Activated naive CD4-positive, alpha-beta T cell treated with anti-CD3 and anti-CD28 coated beads, Interleukin-2, amount 50 U/mL, for 72 hours (primary cell): Measurements from ENCODE around the gene CMTM8. TPM values are rescaled to one million over a fixed set of nuclear protein-coding genes. Genes with fewer than 3 reads are reported as not detected.
A peak's percentile ranks its signal among the peaks of the same experiment; 100 is the strongest.

Experiments used
- ATAC-seq, 2 donors: fragments of 150-1000 bp; cut with Tn5 transposase; 2 replicates each; pipeline ENCODE4 v1.10.0; 2021; ENCODE audit warnings: mild to moderate bottlenecking in 2 of 2, moderate library complexity in 2 of 2
- DNase-seq, 2 donors: peaks; one replicate each; pipeline ENCODE4 v3.0.0; 2021 to 2022; ENCODE audit warnings: low spot score in 2 of 2
- H3K27ac Mint-ChIP-seq, 2 donors: one replicate each; pipeline ENCODE4 v1.8.0; 2022; ENCODE audit warnings: mild to moderate bottlenecking in 2 of 2, mixed read lengths in 2 of 2
- H3K36me3 Mint-ChIP-seq, 2 donors: one replicate each; pipeline ENCODE4 v1.8.0; 2022; ENCODE audit warnings: mixed read lengths in 2 of 2
- H3K9me3 Mint-ChIP-seq, 2 donors: one replicate each; pipeline ENCODE4 v1.8.0; 2022; ENCODE audit warnings: mixed read lengths in 2 of 2
- total RNA-seq, 2 donors: library from RNA; stranded (reverse); gene quantifications; one replicate each; pipeline ENCODE4 v1.2.3, GENCODE V29; 2022

The CMTM8 gene
- total RNA-seq, 2 donors from 2014 or later: 7.8 to 9.5 TPM

DNA sequence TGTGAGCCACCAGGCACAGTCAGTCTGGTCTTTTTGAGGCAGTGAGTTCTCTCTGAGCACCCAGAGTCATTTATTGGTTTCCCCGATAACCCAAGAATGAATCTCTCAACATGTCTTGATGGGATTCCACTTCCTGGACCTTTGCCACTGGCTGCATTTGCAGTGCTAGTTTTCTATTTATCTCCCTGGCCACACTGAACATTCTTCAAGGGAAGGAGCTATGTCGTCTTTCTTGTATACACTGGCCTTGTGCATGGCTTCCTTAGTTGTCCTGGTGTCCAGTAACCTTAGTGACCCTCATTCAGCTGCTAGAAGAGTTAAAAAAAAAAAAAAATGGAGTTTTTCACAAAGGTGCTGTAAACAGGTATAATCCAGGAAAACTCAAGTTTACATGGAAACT lies 88.3 kb downstream of the CMTM8 start:
- H3K36me3 Mint-ChIP-seq: peaks cover 5 to 9% of the 10 kb centered on the region in 2 donors
- ATAC-seq: no peak
- H3K27ac Mint-ChIP-seq: no peak overlapping the region
- DNase-seq: no peak
- no peaks in the 10 kb centered on the region for H3K9me3 Mint-ChIP-seq

GRCh38 chr3:32334675-32335074 lies 96.2 kb downstream of the CMTM8 start:
- H3K27ac Mint-ChIP-seq: peak overlapping the region; percentile 22 to 88
- no peaks in the 10 kb centered on the region for H3K9me3 Mint-ChIP-seq
- DNase-seq (peak in 1 of 2 donors; percentile 58), ATAC-seq (peak; percentile 85 to 87)
- H3K36me3 Mint-ChIP-seq: no peaks in the 10 kb centered on the region

- H3K27ac Mint-ChIP-seq: peak overlapping the region; percentile 84 to 88
- no peak for DNase-seq
- H3K36me3 Mint-ChIP-seq: no peaks in the 10 kb centered on the region
- peak; percentile 42 to 57 for ATAC-seq
- H3K9me3 Mint-ChIP-seq: no peaks in the 10 kb centered on the region
Measured at GRCh38 chr3:32335365-32336112, 97.1 kb downstream of the CMTM8 start.

DNA sequence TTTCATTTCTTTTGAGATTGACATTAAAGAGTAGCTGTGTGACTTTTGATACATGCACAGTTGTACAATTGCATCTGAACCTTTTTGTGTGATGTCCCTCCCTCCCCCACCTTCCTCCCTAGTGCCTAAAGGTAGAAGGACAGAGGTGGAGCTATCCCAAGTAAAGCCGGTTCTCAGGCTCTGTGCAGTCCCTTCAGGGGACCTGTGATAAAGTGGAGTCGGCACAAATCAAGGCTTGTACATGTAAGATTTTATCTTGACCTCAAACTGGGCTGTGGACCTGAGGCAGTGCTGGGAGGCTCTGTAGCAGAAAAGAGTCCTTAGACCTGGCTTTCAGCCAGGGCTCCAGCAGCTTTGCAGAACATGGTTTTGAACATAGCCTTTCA lies 97.6 kb downstream of the CMTM8 start:
- H3K36me3 Mint-ChIP-seq: no peaks in the 10 kb centered on the region
- H3K9me3 Mint-ChIP-seq: no peaks in the 10 kb centered on the region
- no peak for DNase-seq
- no peak for ATAC-seq
- H3K27ac Mint-ChIP-seq: peak overlapping the region in 1 of 2 donors; percentile 88

GRCh38 chr3:32337505-32337904 lies 99.0 kb downstream of the CMTM8 start:
- DNase-seq (no peak), ATAC-seq (no peak)
- Mint-ChIP-seq H3K36me3 (no peaks in the 10 kb centered on the region), H3K27ac (no peak overlapping the region), H3K9me3 (no peaks in the 10 kb centered on the region)

GRCh38 chr3:32340039-32340438 lies 101.6 kb downstream of the CMTM8 start:
- H3K9me3 Mint-ChIP-seq: no peaks in the 10 kb centered on the region
- H3K36me3 Mint-ChIP-seq: no peaks in the 10 kb centered on the region
- ATAC-seq (peak; percentile 54 to 77), DNase-seq (no peak)
- H3K27ac Mint-ChIP-seq: no peak overlapping the region

- no peaks in the 10 kb centered on the region for H3K36me3 Mint-ChIP-seq
- H3K9me3 Mint-ChIP-seq: no peaks in the 10 kb centered on the region
- H3K27ac Mint-ChIP-seq: no peak overlapping the region
- no peak for DNase-seq
- no peak for ATAC-seq
Measured at GRCh38 chr3:32340611-32341365, 102.3 kb downstream of the CMTM8 start.

DNA sequence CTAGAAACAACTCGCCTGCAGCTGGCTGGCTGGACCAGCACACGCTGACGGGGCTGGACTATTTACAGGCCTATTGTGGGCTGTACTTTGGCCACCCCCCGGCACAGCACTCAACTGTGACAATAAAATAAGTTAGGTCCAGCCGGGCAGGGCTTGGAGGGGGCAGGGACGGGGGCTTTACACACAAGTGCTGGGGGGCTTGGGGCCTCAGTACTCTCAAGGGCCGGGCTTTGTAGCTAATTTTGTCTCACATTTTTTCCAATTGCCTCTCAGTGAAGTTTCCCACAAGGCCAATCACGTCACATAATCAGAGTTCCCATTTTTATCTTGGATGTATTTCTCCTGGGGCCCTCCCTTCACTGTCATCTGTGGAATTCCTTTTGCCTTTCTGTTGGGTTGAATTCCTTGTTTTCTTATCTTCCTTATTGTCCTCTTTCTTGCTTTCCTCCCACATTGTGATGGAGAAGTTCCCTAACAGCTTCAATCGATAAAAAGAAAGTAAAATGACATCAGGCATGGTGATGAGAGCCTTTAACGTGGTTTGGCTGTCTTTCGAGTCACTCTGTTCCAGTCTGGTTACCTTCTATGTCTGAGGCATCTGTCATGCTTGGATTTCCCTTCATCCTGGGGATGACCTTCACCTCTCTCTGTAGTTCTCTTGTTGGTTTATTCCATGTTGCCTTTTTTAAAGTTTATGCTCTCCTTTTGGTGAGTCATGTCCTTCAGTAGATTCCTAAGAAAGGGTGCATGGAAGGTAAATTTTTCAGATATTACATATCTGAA lies 109.1 kb downstream of the CMTM8 start:
- Mint-ChIP-seq H3K27ac (peak overlapping the region in 1 of 2 donors; percentile 73), H3K36me3 (no peaks in the 10 kb centered on the region), H3K9me3 (no peaks in the 10 kb centered on the region)
- DNase-seq (no peak), ATAC-seq (peak in 1 of 2 donors; percentile 89)

GRCh38 chr3:32349184-32349583 lies 110.7 kb downstream of the CMTM8 start:
- no peaks in the 10 kb centered on the region for H3K9me3 Mint-ChIP-seq
- DNase-seq (no peak), ATAC-seq (peak; percentile 34 to 80)
- no peaks in the 10 kb centered on the region for H3K36me3 Mint-ChIP-seq
- H3K27ac Mint-ChIP-seq: peak overlapping the region in 1 of 2 donors; percentile 73

- ATAC-seq: no peak
- DNase-seq: no peak
- Mint-ChIP-seq H3K36me3 (no peaks in the 10 kb centered on the region), H3K27ac (no peak overlapping the region), H3K9me3 (no peaks in the 10 kb centered on the region)
Measured at GRCh38 chr3:32352563-32352962, 114.1 kb downstream of the CMTM8 start.

GRCh38 chr3:32353351-32353750 lies 114.9 kb downstream of the CMTM8 start:
- no peak for ATAC-seq
- no peaks in the 10 kb centered on the region for H3K36me3 Mint-ChIP-seq
- no peak overlapping the region for H3K27ac Mint-ChIP-seq
- DNase-seq: no peak
- H3K9me3 Mint-ChIP-seq: no peaks in the 10 kb centered on the region

GRCh38 chr3:32354362-32354778 lies 115.9 kb downstream of the CMTM8 start:
- DNase-seq (no peak), ATAC-seq (peak in 1 of 2 donors; percentile 56)
- no peak overlapping the region for H3K27ac Mint-ChIP-seq
- no peaks in the 10 kb centered on the region for H3K36me3 Mint-ChIP-seq
- no peaks in the 10 kb centered on the region for H3K9me3 Mint-ChIP-seq

DNA sequence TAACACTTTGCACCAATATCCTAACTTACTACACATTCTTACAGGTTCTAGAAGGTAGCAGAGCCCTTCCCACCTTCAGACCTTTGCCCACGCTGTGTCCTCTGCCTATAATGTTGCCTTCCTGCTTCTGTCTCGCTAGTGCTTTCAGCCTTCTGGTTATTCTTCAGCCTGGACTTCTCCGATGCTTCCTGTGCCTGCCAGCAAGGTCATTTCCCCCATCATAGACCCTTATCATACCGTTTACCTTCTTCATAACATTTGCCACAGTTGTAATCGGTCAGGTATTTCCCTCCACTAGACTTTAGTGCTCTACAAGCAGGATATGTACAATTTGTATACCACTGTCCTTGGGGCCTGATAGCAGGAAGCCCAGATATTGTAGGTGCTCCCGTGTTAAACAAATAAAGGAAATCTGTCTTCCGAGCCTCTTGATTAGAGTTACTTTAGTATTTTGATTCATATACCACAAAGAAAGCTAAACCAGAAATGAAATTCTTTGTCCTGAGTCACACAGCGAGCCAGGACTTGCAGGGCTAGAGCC lies 117.3 kb downstream of the CMTM8 start:
- Mint-ChIP-seq H3K36me3 (no peaks in the 10 kb centered on the region), H3K9me3 (no peaks in the 10 kb centered on the region), H3K27ac (no peak overlapping the region)
- no peak for DNase-seq
- ATAC-seq: no peak

DNA sequence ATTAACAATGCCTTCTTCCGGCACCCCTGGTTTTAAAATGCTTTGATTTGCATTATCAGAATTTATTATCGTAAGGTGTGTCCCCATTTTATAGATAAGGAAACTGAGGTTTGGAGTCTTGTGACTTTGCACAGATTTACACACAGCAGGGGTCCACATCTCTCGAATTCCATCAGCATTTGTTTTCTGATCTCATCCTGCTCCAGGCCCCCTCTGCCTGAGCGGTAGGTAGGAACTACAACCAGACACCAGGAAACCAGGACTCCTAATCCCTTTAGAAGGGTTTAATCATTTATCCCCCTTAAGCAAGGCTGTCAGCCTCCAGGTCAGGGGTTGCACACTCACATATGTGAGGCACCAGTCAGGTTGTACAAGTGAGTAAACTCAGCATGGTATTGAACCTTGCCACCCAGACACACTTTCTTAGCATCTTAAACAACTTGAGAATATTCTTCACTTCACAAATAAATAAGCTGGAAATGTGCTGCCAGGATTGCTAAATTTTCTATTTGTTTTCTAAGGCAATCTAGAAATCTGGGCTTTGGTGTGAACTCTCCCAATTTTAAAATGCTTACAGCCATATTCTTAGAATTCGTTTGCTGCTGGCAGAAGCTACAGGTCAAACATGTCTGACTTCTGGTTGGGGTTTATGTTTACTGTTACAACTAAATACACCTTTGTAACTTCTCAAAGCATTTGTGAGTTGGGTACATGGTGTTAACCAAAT lies 121.4 kb downstream of the CMTM8 start:
- DNase-seq: no peak

DNA sequence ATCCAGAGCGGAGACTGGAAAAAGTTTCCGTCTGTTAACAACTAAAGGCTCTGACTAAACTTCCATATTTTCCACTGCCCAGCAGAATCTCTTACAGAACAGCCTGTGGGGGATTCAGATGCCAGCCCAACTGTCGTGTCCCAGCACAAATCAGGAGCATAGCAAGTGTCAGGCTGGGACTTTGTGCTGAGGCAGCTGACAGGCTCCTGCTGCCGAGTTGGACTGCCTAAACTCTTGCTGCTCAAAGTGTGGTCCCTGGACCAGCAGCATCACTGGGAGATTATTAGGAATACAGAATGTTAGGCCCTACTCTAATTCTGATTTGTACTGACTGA lies 122.0 kb downstream of the CMTM8 start:
- DNase-seq (no peak), ATAC-seq (no peak)
- Mint-ChIP-seq H3K36me3 (peaks cover 0 to 6% of the 10 kb centered on the region in 2 donors), H3K9me3 (no peaks in the 10 kb centered on the region), H3K27ac (no peak overlapping the region)

More for the DNA sequence above, 121.4 kb downstream of the CMTM8 start:
- no peaks in the 10 kb centered on the region for H3K9me3 Mint-ChIP-seq
- no peak overlapping the region for H3K27ac Mint-ChIP-seq
- H3K36me3 Mint-ChIP-seq: peaks cover 0 to 6% of the 10 kb centered on the region in 2 donors
- ATAC-seq: no peak

DNA sequence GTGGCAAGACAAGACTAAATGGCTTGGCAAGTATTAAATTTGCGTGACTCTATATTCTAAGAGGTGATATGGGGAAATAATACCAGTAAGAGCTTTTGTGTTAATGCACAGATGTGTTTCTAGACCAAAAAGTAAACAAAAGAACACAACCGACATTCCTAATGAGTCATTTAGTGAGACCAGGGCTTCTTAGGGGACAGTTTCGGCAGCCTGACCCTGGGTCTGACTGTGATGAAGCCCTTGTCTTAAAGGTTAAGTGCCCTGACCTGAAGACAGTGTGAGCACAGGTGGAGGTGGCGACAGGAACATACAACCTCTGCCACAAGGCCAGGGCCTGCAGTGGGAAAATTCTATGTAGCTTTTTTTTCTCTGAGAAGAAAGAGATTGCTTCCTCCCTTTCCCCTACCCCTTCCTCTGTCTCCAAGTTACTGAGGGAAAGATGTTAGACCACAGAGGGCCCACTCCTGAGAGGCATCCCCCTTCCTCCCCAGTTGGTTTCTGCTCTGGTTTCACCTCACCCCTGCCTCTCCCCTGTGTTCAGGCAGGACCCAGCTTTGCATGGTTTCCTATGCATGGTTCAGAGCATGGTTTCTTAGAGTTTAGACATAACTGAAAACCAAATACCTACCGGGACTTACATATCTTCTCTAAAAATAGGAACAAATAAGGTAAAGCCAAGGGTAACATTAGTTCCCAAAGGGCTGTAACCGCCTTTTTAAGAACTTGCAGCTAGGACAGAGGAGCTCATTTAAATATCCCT lies 128.3 kb downstream of the CMTM8 start:
- no peaks in the 10 kb centered on the region for H3K9me3 Mint-ChIP-seq
- H3K27ac Mint-ChIP-seq: peak overlapping the region in 1 of 2 donors; percentile 46
- ATAC-seq (no peak), DNase-seq (no peak)
- H3K36me3 Mint-ChIP-seq: peaks cover 0 to 6% of the 10 kb centered on the region in 2 donors
